H1 (cell line): Measurements from ENCODE around the gene KIAA1671. TPM values are rescaled to one million over a fixed set of nuclear protein-coding genes. Genes with fewer than 3 reads are reported as not detected.

Experiments used
- CTCF ChIA-PET: fragments of 300-600 bp; sonication (Branson Sonifier 250); formaldehyde crosslinking; loops from one replicate; lab custom pipeline; 2021; ENCODE audit not compliant: partially characterized antibody; lab: Charles Lee
- POLR2A ChIA-PET: fragments of 300-600 bp; sonication (Branson Sonifier 250); formaldehyde crosslinking; loops from one replicate; lab custom pipeline; 2021; ENCODE audit warnings: inconsistent platforms; ENCODE audit not compliant: partially characterized antibody; lab: Charles Lee
- DNase-seq, 2 experiments: peaks; one replicate each; pipeline versions ENCODE4 v3.0.0 to v3.0.0-alpha.2; 2010 to 2022; ENCODE audit warnings: low spot score in 2 of 2, low read depth in 1 of 2, mixed read lengths in 1 of 2
- FAIRE-seq: peaks from 2 replicates; lab custom pipeline; 2011; peaks lifted over from hg19 to GRCh38; lab: Jason Lieb, UNC
- H2AFZ ChIP-seq: 2 replicates; pipeline ENCODE4 v1.8.1; 2012; ENCODE audit warnings: low read length, inconsistent platforms
- H2AK5ac ChIP-seq: 2 replicates; pipeline ENCODE4 v1.6.1; 2013; ENCODE audit warnings: low read depth, low read length
- H2BK120ac ChIP-seq: replicated peaks from 2 replicates; pipeline ENCODE3; 2013; ENCODE audit warnings: low read depth, low read length, inconsistent platforms
- H2BK12ac ChIP-seq: 2 replicates; pipeline ENCODE4 v1.6.1; 2013; ENCODE audit warnings: low read depth, low read length
- H2BK15ac ChIP-seq: 2 replicates; pipeline ENCODE4 v1.6.1; 2013; ENCODE audit warnings: low read length
- H2BK20ac ChIP-seq: 2 replicates; pipeline ENCODE4 v1.6.1; 2013; ENCODE audit warnings: low read length
- H2BK5ac ChIP-seq: 2 replicates; pipeline ENCODE4 v1.6.1; 2013; ENCODE audit warnings: low read depth, low read length
- H3K14ac ChIP-seq: 2 replicates; pipeline ENCODE4 v1.6.1; 2013; ENCODE audit warnings: inconsistent platforms; ENCODE audit not compliant: insufficient read length
- H3K18ac ChIP-seq: 2 replicates; pipeline ENCODE4 v1.6.1; 2013; ENCODE audit warnings: low read length; ENCODE audit errors: extremely low read depth
- H3K23ac ChIP-seq: 2 replicates; pipeline ENCODE4 v1.6.1; 2013; ENCODE audit warnings: inconsistent platforms; ENCODE audit not compliant: insufficient read length
- H3K23me2 ChIP-seq: 2 replicates; pipeline ENCODE4 v1.6.1; 2013; ENCODE audit warnings: low read depth, low read length
- H3K27ac ChIP-seq: 2 replicates; pipeline ENCODE4 v1.6.1; 2011; ENCODE audit warnings: low read depth, low read length, inconsistent platforms
- H3K27me3 ChIP-seq, 4 experiments: replicated peaks in 1 of 4; 1 replicate in 1 of 4; 2 replicates in 3 of 4; pipeline versions ENCODE4 v1.6.1 to v1.8.1; 2011 to 2013; ENCODE audit warnings: low read length in 3 of 4, mild to moderate bottlenecking in 3 of 4, inconsistent platforms in 2 of 4, mixed read lengths in 2 of 4, moderate library complexity in 1 of 4; ENCODE audit not compliant: control insufficient read depth in 3 of 4, insufficient read depth in 3 of 4; ENCODE audit errors: extremely low read depth in 1 of 4
- H3K36me3 ChIP-seq, 4 experiments: 2 replicates each; pipeline versions ENCODE4 v1.6.1 to v1.8.1; 2011 to 2013; ENCODE audit warnings: mild to moderate bottlenecking in 4 of 4, low read length in 3 of 4, moderate library complexity in 2 of 4, control low read depth in 1 of 4, inconsistent platforms in 1 of 4; ENCODE audit not compliant: insufficient read depth in 4 of 4, control insufficient read depth in 2 of 4
- H3K4ac ChIP-seq: replicated peaks from 2 replicates; pipeline ENCODE3; 2013; ENCODE audit warnings: low read length, low read depth, mixed read lengths, inconsistent platforms; ENCODE audit not compliant: insufficient read length
- H3K4me1 ChIP-seq, 4 experiments: replicated peaks in 1 of 4; 1 replicate in 1 of 4; 2 replicates in 3 of 4; pipeline versions ENCODE4 v1.6.1 to v1.8.1; 2011 to 2013; ENCODE audit warnings: low read length in 3 of 4, inconsistent platforms in 2 of 4, mixed read lengths in 1 of 4; ENCODE audit not compliant: insufficient read depth in 4 of 4, control insufficient read depth in 3 of 4
- H3K4me2 ChIP-seq, 2 experiments: 2 replicates each; pipeline versions ENCODE4 v1.6.1 to v1.8.1; 2011 to 2013; ENCODE audit warnings: low read depth in 2 of 2, low read length in 2 of 2, control low read depth in 1 of 2, inconsistent platforms in 1 of 2, mild to moderate bottlenecking in 1 of 2; ENCODE audit not compliant: insufficient read depth in 1 of 2
- H3K4me3 ChIP-seq, 4 experiments: fragments of 200-600, 300-600 bp in 1 of 4; sonication (generic), shearing (Covaris generic), sonication (Bioruptor Twin) in 1 of 4; 2 replicates each; pipeline versions ENCODE4 v1.5.1 to v1.8.1; 2011 to 2016; ENCODE audit warnings: low read length in 4 of 4, low read depth in 3 of 4, control low read depth in 2 of 4, inconsistent platforms in 2 of 4, mild to moderate bottlenecking in 2 of 4, mixed read lengths in 1 of 4, moderate library complexity in 1 of 4; ENCODE audit not compliant: insufficient read depth in 2 of 4; ENCODE audit errors: extremely low read depth in 1 of 4
- H3K56ac ChIP-seq: replicated peaks from 2 replicates; pipeline ENCODE3; 2013; ENCODE audit warnings: low read depth, mild to moderate bottlenecking, mixed read lengths, low read length, inconsistent platforms; ENCODE audit not compliant: insufficient read length
- H3K79me1 ChIP-seq: 2 replicates; pipeline ENCODE4 v1.6.1; 2013; ENCODE audit warnings: low read depth, low read length, control low read depth
- H3K79me2 ChIP-seq, 2 experiments: 2 replicates each; pipeline versions ENCODE4 v1.6.1 to v1.8.1; 2012 to 2013; ENCODE audit warnings: low read length in 2 of 2, mild to moderate bottlenecking in 2 of 2, inconsistent platforms in 1 of 2; ENCODE audit not compliant: insufficient read depth in 2 of 2, control insufficient read depth in 1 of 2
- H3K9ac ChIP-seq, 4 experiments: replicated peaks in 1 of 4; 1 replicate in 1 of 4; 2 replicates in 3 of 4; pipeline versions ENCODE4 v1.6.1 to v1.8.1; 2011 to 2013; ENCODE audit warnings: low read depth in 3 of 4, low read length in 3 of 4, control low read depth in 2 of 4, mild to moderate bottlenecking in 2 of 4, moderate library complexity in 2 of 4, inconsistent platforms in 1 of 4; ENCODE audit errors: extremely low read depth in 1 of 4
- H3K9me3 ChIP-seq, 2 experiments: 2 replicates each; pipeline versions ENCODE4 v1.6.1 to v1.8.1; 2012 to 2013; ENCODE audit warnings: mild to moderate bottlenecking in 2 of 2, moderate library complexity in 2 of 2, control low read depth in 1 of 2, inconsistent platforms in 1 of 2, low read depth in 1 of 2, low read length in 1 of 2, mixed read lengths in 1 of 2; ENCODE audit not compliant: insufficient read depth in 2 of 2
- H4K20me1 ChIP-seq, 2 experiments: replicated peaks in 1 of 2; 2 replicates each; pipeline versions ENCODE3 to v1.8.1; 2011 to 2013; ENCODE audit warnings: inconsistent platforms in 2 of 2, low read length in 2 of 2, mild to moderate bottlenecking in 1 of 2; ENCODE audit not compliant: insufficient read depth in 2 of 2, control insufficient read depth in 1 of 2
- H4K5ac ChIP-seq: 2 replicates; pipeline ENCODE4 v1.6.1; 2013; ENCODE audit warnings: low read length, low read depth, mixed read lengths, inconsistent platforms; ENCODE audit not compliant: insufficient read length
- H4K8ac ChIP-seq: 2 replicates; pipeline ENCODE4 v1.8.0; 2013; ENCODE audit warnings: mild to moderate bottlenecking, moderate library complexity, low read length, inconsistent platforms; ENCODE audit not compliant: insufficient read depth; ENCODE audit errors: extremely low read depth
- H4K91ac ChIP-seq: replicated peaks from 2 replicates; pipeline ENCODE3; 2013; ENCODE audit warnings: low read length, mixed read lengths, inconsistent platforms; ENCODE audit not compliant: insufficient read length
- ASH2L ChIP-seq: fragments of 200-600, 300-600 bp; sonication (generic); IDR thresholded peaks from one replicate; pipeline ENCODE4 v1.7.1; 2017; ENCODE audit warnings: low read length
- BCL11A ChIP-seq, 2 experiments: IDR thresholded peaks; one replicate each; pipeline ENCODE4 v1.6.1; 2011; ENCODE audit warnings: low read depth in 2 of 2, low read length in 2 of 2, mild to moderate bottlenecking in 2 of 2
- EGR1 ChIP-seq: IDR thresholded peaks from 2 replicates; pipeline ENCODE4 v1.6.1; 2011; ENCODE audit warnings: low read depth, low read length, borderline replicate concordance
- GTF2F1 ChIP-seq: IDR thresholded peaks from 2 replicates; pipeline ENCODE4 v1.6.1; 2012; ENCODE audit warnings: low read depth, low read length, improper control_type of control experiment, borderline replicate concordance
- MAFK ChIP-seq: IDR thresholded peaks from 2 replicates; pipeline ENCODE4 v1.6.1; 2012; ENCODE audit warnings: low read depth, mild to moderate bottlenecking, improper control_type of control experiment, low read length
- NANOG ChIP-seq: IDR thresholded peaks from 2 replicates; pipeline ENCODE4 v1.6.1; 2011; ENCODE audit warnings: low read length, low read depth, mild to moderate bottlenecking, inconsistent platforms; ENCODE audit not compliant: insufficient read depth, poor library complexity, severe bottlenecking
- RNF2 ChIP-seq: fragments of 200-900, 300-1000 bp; sonication (generic); IDR thresholded peaks from 2 replicates; pipeline ENCODE4 v1.7.1; 2016; ENCODE audit warnings: borderline replicate concordance, low read depth, mild to moderate bottlenecking, antibody characterized with exemption, low read length; ENCODE audit not compliant: poor library complexity, severe bottlenecking; ENCODE audit errors: missing control alignments
- TAF7 ChIP-seq: optimal IDR thresholded peaks from 2 replicates; pipeline ENCODE3; 2011; ENCODE audit warnings: low read depth, mild to moderate bottlenecking, inconsistent platforms, low read length, moderate library complexity, borderline replicate concordance
- YY1 ChIP-seq: IDR thresholded peaks from 2 replicates; pipeline ENCODE4 v1.6.1; 2011; ENCODE audit warnings: low read depth, mild to moderate bottlenecking, low read length
- ZNF274 ChIP-seq: IDR thresholded peaks from 2 replicates; pipeline ENCODE4 v1.7.0; 2012; ENCODE audit warnings: low read length, borderline replicate concordance; ENCODE audit errors: extremely low read depth
- WGBS, 2 experiments: shearing (Covaris generic) in 1 of 2; methylation state at CpG; one replicate each; pipeline versions ENCODE4 v1.1.6 to v1.1.7; 2013 to 2015; ENCODE audit warnings: low lambda C conversion rate in 2 of 2, mixed read lengths in 2 of 2, inconsistent platforms in 1 of 2, low coverage in 1 of 2, missing lambda C conversion rate in 1 of 2; ENCODE audit not compliant: insufficient replicate concordance in 2 of 2, insufficient coverage in 1 of 2, insufficient read length in 1 of 2; ENCODE audit errors: extremely low coverage in 1 of 2, missing lambda C conversion rate in 1 of 2; 5-methylcytosine and 5-hydroxymethylcytosine counted together
- polyA plus RNA-seq, 7 experiments: library from polyadenylated mRNA; depleted of rRNA in 3 of 7; stranded (reverse) in 5 of 7; unstranded in 2 of 7; fragments of >200 nt in 5 of 7; fragments of 200-250 nt in 2 of 7; gene quantifications; 1 replicate in 5 of 7; 2 replicates in 1 of 7; 4 replicates in 1 of 7; pipeline versions ENCODE4 v1.2.1 to v1.2.3, GENCODE V29; 2011 to 2013; ENCODE audit warnings: missing spikeins in 2 of 7, mixed read lengths in 2 of 7
- total RNA-seq: library from RNA; stranded (reverse); fragmentation: NEBNext Ultra II Directional; extraction: Animal tissue kit (Norgen Biotek cat#: 25700); gene quantifications from 2 replicates; pipeline ENCODE4 v1.2.1, GENCODE V29; 2021
- TF ChIP-seq, protein P1 (sequence below): IDR thresholded peaks from 2 replicates; pipeline ENCODE4 v1.6.1; 2011; ENCODE audit warnings: low read length, improper control_type of control experiment

The KIAA1671 gene
- total and polyA plus RNA-seq, 2 of the 8 experiments (the other 6 are each of a cell fraction or from before 2014, with no cell fraction given): 6.4 to 23.9 TPM

DNA sequence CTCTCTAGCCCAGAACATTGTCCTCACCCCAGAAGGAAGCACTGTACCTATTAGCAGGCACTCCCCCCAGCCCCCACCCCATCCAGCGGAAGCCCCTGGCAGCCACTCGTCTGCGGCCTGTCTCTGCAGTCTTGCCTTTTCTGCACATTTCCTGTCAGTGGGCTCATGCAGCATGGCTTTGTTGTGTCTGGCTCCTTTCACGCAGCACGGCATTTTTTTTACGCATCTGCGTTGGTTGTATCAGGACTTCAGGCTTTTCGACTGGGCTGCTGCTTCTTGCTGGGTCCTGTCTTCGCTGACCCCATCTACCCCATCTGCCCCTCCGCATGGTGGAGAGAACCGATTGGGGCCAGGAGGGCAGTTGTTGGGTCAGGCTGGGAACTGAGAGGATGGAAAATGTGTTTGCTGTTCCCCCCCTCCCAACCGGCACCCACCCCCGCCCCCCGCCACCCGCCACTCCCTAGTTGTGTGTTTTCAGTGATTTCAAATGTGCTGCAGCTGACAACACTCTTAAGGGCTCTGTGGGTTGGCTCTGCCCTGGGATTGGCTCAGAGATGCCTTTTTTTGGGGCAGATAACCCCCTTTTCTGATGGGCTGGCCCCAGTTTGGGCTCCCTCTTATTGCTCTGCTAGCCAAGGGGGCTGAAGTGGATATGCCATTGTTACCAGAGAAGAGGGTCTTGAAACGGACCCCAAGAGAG, 110.0 kb downstream of the KIAA1671 start:
- Histone ChIP-seq H3K4me1 (peaks cover 0 to 8% (median 2%) of the 10 kb centered on the region in 4 experiments; a peak in 4 of 7 replicates), H3K79me1 (no peaks in the 10 kb centered on the region), H3K27ac (no peak overlapping the region), H3K36me3 (no peaks in the 10 kb centered on the region), H2AK5ac (no peak overlapping the region), H3K4ac (peak overlapping the region; percentile 69), H2BK20ac (no peak overlapping the region), H2BK120ac (peak overlapping the region; percentile 41), H4K91ac (peak overlapping the region; percentile 56), H3K23ac (no peak overlapping the region), H4K20me1 (no peaks in the 10 kb centered on the region), H3K18ac (no peak overlapping the region; the same call in 1 of the 2 replicates), H3K23me2 (no peaks in the 10 kb centered on the region; the same call in 1 of the 2 replicates), H3K79me2 (no peaks in the 10 kb centered on the region), H3K9me3 (no peaks in the 10 kb centered on the region), H3K56ac (no peak overlapping the region), H3K4me3 (no peak overlapping the region), H3K4me2 (no peak overlapping the region), H2BK12ac (no peak overlapping the region), H3K9ac (0 out of 7 replicates have a peak overlapping the region, but pooled peaks of 1 of the 4 experiments have one; percentile 3), H2BK5ac (peak overlapping the region; percentile 35; the same call in 1 of the 2 replicates), H4K8ac (peak overlapping the region; percentile 10; the same call in 1 of the 2 replicates), H4K5ac (no peak overlapping the region), H3K27me3 (no peaks in the 10 kb centered on the region), H2AFZ (no peak overlapping the region), H2BK15ac (no peak overlapping the region), H3K14ac (no peak overlapping the region)
- no peak for DNase-seq
- ChIA-PET CTCF (interaction anchor here (0.6 to 1.3 kb wide), 5 partner anchors 10 to 301 kb away, joined by 3 to 5 read pairs (median 3); no protein-coding TSS in a partner anchor), POLR2A (no interaction called here)
- no peak for FAIRE-seq
- 79% methylated on average over 14 of the region's 16 CpGs; no CpG with 5 or more reads in 1 of the 2 experiments for WGBS, 2 experiments
- TF ChIP-seq, protein P1, sequence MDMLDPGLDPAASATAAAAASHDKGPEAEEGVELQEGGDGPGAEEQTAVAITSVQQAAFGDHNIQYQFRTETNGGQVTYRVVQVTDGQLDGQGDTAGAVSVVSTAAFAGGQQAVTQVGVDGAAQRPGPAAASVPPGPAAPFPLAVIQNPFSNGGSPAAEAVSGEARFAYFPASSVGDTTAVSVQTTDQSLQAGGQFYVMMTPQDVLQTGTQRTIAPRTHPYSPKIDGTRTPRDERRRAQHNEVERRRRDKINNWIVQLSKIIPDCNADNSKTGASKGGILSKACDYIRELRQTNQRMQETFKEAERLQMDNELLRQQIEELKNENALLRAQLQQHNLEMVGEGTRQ: no peak
- TF ChIP-seq YY1: no peak
- TF ChIP-seq NANOG: no peak
- TF ChIP-seq MAFK: no peak
- TF ChIP-seq RNF2: no peak
- no peak for TF ChIP-seq TAF7
- TF ChIP-seq ASH2L: no peak
- no peak for TF ChIP-seq EGR1
- no peak for TF ChIP-seq BCL11A (IDR thresholded peaks at IDR 0.05; ENCODE audit: low read depth in 2 of 2, low read length in 2 of 2)
- TF ChIP-seq ZNF274: no peak
- TF ChIP-seq GTF2F1: no peak
